ENCODE results near the gene ADARB2.

Gene ADARB2

DNA sequence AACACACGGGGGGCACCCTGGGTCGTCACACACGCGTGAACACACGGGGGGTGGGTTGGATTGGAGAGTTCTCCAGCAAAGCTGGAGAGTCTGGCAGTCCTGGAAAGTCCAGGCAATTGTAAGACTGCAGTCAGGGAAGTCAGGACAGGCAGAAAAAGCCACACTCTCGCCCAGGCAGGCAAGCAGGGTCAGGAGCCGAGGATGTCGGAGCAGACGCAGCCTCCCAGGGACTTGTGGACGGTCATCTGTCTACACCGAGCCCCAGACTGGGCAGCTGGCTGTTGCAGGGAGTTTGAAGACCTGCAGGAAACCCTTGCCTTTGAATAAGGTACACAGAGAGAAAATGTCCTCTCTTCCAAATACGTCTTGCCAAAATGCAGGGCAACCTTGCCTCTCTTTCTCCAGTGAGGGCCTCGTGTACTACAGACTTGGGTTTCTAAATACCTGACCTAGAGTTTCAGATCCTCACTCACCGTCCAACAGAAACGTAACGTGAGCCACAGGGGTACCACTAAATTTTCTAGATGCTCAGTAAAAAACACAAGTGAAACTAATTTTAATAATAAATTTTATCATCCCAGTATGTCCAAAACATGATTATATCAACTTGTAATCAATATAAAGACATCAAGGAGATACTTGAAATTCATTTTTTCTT, 176.7 kb downstream of the ADARB2 start:
- DNase-seq, result no peak

- DNase-seq, result no peak
Observed at GRCh38 chr10:1559761-1560160, 177.6 kb downstream of the ADARB2 start.

- DNase-seq, result no peak
Observed at GRCh38 chr10:1559311-1559710, 178.0 kb downstream of the ADARB2 start.

GRCh38 chr10:1558906-1559305, 178.4 kb downstream of the ADARB2 start:
- DNase-seq, result no peak

DNA sequence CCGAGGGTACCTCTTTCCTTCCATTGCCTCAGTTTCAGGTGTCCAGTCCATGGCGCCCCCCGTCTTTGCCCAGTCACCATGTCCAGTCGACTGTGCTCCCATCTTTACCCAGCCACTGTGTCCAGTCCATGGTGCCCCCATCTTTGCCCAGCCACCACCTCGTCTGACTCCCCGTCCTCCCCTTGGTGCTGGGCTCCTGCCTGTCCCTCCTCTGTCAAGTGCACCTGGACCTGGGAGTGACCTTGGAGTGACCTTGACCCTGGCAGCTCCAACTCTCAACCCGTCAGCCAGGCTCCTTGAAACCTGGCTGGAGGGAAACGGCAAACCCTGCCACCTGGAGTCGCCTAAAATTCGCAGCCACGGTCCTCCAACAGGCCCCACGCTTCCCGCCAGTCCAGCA, 180.2 kb downstream of the ADARB2 start:
- no peak for DNase-seq

GRCh38 chr10:1556496-1556895, 180.8 kb downstream of the ADARB2 start:
- no peak for DNase-seq

DNA sequence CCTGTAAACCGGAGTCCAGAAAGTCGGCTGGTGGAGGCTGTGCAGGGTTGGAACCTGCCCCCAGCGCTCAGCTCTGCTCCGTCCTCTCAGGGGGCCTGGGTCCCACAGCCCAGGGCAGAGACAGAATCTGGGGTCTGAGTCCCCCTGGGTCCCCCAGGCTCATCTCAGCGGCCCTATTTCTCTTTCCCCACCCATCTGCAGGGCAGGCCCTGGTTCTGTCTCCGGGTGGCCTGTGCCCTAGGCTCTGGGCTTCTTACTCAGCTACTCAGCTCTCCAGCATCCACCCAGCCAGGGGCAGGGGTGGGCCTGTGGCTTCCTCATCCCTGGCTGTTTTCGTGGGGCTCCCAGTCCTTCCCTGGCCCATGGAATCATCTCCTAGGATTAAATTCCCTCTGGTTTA, 183.4 kb downstream of the ADARB2 start:
- DNase-seq, result no peak

DNA sequence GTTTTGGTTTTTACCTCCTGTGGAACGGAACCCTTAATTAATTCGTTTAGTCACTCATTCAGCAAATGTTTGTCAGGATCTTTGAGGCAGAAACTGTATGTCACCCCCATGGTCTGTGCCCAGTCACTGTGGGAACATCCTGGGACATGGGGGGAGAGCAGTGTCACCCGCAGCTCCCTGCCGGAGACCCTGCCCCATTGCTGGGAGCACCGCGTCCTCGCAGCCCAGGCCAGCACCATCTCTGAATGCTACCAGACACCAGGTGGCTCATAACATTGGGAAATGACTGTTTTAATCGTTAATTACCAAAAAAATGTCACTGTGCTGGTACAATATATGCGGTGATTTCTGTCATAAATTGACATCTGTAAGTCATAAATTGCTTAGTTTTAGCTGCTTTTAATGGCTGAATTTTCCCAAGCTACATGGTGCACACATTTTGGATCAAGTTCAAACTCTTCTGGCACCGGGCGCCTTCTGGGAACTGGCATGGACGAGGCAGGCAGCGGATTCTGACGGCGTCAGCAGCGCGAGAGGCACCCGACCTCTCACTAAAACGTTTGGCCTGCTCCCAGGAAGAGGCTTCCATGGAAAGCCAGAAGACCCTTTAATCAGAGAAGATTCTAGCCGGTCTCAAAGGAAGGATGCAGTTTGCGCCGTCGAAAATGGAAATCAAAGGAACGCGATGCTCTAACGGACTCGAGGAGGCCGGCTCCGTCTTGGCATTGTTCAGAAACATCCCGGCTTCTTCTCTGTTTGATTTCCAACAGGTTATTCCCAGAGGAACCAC, 184.2 kb downstream of the ADARB2 start:
- DNase-seq, result no peak

DNA sequence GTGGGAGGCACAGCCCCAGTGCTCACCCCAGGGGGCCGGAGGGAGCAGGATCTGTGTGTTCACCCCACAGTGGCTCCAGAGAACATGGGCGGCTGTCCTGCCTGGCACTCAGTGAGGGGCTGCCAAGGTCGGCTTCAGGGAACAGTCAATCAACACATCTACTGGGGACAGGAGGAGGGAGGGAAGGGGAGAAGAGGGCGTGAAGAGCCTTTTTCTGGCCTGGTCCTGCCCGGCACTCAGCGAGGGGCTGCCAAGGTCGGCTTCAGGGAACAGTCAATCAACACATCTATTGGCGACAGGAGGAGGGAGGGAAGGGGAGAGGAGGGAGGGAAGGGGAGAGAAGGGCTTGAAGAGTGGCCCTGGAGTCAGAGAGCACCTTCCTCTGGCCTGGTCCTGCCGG, 184.9 kb downstream of the ADARB2 start:
- no peak for DNase-seq

- DNase-seq, result peak; percentile 17
Observed at GRCh38 chr10:1551636-1552338, 185.5 kb downstream of the ADARB2 start.

- no peak for DNase-seq
Observed at GRCh38 chr10:1550616-1551015, 186.7 kb downstream of the ADARB2 start.

- DNase-seq, result peak; percentile 54
Observed at GRCh38 chr10:1550291-1550595, 187.1 kb downstream of the ADARB2 start.

DNA sequence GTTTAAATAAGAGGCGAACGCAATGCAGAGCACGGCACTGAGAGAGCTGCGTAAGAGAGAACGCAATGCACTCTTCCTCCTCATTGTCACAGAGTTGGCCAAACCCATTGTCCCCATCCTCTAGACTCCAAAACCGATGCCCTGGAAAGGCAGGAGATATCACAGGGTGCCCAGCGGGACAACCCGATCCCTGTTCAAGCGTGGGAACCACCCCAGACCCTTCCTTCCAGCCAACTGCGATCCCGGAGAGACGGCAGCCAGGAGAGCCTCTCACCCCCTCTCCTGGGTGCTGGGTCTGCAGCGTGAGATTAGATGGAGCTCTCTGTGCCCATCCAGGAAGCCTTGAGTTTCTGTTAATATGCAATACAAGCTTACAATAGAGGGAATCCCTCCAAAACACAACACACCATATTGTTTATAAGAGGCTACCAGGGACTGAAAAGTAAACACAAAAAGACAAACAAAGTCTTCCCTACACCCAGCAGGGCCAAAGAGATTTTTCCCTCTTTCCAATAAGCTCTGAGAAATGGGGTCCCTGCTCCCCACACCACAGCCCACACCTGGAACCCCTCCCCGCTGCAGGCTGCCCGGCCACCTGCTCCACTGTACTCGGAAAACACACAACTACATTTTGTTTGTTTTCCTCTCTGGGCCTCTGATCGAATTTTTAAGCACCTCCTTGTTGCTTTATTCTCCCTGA, 187.6 kb downstream of the ADARB2 start:
- DNase-seq, result no peak

DNA sequence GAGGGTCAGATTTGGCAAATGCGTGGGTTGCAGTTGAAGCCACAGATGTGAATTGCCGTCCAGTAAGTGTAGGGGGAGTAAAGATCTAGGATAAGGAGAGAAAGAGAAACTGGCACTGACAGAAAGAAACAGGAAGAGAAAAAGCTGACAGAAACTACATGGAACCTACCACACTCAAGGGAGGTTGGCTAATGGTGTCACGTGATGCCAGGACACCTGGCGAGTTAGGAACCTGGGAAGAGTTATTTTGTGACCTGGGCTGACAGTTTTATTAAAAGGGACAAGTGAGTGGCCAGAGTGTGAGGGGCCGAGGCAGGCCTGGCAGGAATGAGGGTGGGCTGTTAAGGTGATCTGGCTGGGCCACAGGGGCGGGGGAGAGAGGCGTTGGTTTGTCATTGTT, 188.7 kb downstream of the ADARB2 start:
- no peak for DNase-seq

DNA sequence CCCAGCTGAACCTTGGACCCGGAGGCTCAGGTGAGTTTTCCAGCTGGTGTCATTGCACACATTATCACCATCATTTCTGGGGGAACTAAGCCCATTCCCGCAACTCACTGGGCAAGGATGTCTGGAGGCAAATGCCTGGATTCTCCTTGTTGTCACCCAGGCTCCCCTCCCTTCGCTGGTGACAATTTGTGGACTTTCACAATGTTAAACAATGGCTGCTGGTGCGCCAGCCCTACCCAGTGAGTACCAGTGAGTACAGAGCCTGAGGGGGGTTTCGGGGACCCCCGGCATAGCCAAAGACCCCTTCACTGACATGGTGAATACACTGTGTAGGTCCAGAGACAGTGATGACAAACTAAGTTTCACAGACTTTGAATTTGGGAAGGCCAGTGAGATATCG, 189.2 kb downstream of the ADARB2 start:
- DNase-seq, result no peak

DNA sequence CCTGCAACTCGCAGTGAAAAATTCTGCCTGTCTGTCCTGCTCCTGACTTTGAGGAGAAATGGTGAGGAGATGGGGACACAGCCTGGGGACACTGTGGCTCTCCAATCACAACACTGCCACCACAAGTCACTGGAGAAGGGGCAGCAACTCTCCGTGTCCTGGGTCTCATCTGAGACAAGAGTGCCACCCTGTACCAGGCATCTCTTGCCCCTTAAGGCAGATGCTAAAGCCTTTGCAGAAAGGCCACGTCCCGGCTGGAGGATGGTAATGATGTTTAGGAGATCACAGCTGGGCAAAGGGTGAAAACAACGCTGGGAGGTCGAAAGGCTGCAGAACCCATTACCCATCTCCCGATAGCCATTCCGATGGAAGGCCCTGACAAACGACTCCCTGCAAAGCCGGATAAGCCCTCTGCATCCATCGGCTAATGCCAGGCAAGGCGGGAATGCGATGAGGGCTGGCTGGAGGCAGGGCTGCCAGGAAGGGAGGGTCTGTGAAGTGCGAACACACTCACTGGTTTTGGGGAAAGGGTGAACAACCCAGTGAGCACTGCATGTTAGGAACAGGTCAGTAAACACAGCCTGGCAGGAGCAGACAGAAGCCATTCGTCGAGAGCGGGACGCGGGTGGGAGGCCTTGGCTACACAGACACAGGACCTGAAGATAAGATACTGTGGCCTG, 190.8 kb downstream of the ADARB2 start:
- no peak for DNase-seq

DNA sequence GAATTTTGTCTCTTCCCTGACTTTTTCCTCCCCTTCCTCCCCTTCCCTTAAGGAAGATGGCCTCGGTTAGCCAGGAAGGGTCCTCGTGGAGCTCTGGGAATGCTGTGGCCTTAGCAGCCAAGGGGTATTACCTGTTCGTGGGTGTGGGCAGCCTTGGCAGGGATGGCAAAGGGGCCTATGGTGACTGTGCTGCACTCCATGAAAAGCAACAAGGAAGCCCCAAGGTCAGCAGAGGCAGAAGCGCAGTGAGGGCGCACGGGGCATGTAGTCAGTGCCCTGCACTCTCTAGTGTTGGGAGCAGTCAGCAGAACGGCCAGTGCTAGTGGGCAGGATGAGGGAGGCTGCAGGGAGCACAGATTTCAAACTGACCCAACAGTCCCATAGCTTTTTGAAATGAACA, 191.8 kb downstream of the ADARB2 start:
- DNase-seq, result no peak

GRCh38 chr10:1544929-1545328, 192.4 kb downstream of the ADARB2 start:
- DNase-seq, result peak; percentile 30

DNA sequence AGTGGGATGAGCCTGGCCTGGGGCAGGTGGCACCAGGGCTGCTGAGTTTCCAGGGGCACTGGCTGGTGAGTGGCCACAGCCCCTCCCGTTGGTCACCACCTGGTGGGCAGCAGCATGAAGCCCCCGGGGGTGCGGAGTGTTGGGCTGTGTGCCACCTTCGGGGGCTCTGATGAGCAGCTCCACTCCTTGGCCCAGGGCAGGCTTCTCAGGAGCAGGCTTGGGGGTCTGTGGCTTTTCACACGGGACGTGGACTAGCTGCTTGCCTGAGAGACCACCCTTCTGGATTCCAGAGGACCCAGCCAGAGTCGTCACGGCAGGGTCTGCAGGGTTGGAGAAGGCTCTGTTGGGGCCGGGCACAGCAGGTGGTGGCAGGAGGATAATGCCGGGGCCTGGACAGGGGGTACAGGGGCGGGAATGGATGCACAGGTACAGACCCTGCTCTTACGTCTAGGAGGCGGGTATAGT, 193.1 kb downstream of the ADARB2 start:
- no peak for DNase-seq

GRCh38 chr10:1543596-1543995, 193.7 kb downstream of the ADARB2 start:
- peak; percentile 72 for DNase-seq

- no peak for DNase-seq
Observed at GRCh38 chr10:1542941-1543340, 194.4 kb downstream of the ADARB2 start.

- no peak for DNase-seq
Observed at GRCh38 chr10:1540144-1540543, 197.2 kb downstream of the ADARB2 start.

- DNase-seq, result no peak
Observed at GRCh38 chr10:1539216-1539615, 198.1 kb downstream of the ADARB2 start.

Data from NCI-H1105 treated with DMSO at 0.1 percent for 48 hours (cell line).